ENCODE measurements around the gene DIS3L2. TPM values are rescaled to one million over a fixed set of nuclear protein-coding genes. Genes with fewer than 3 reads are reported as not detected.

DIS3L2 gene
- total RNA-seq, 1 experiment from 2014 or later, result 15.8 TPM

DNA sequence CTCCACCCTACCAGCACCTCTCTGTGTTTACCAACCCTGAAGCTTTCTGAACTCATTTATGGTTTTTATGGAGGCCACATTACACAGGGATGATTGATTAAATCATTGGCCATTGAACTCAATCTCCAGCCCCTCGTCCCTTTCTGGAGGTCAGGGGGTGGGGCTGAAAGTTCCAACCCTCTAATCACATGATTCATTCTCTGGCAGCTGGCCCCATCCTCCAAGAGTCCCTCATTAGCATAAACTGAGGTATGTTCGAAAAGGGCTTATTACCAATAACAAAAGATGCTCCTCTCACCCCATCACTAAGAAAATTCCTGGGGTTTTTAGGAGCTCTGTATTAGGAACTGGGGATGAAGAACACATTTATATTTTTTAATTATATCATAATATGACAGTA lies 92.3 kb downstream of the DIS3L2 start:
- no peak overlapping the region for H2AFZ ChIP-seq (ENCODE audit: low read length)
- no peaks in the 10 kb centered on the region for H3K36me3 ChIP-seq (ENCODE audit: insufficient read depth, low read length)
- no peak overlapping the region for H3K4me3 ChIP-seq (ENCODE audit: low read length)
- no peak for DNase-seq
- H3K4me2 ChIP-seq (ENCODE audit: low read depth, low read length, poor library complexity, severe bottlenecking), result no peak overlapping the region
- no peaks in the 10 kb centered on the region for H3K79me2 ChIP-seq (ENCODE audit: low read length)
- H3K4me1 ChIP-seq (ENCODE audit: low read length), result peaks cover 19% of the 10 kb centered on the region
- H3K9me3 ChIP-seq (ENCODE audit: low read length), result no peaks in the 10 kb centered on the region
- H3K9ac ChIP-seq (ENCODE audit: low read length), result no peak overlapping the region
- H3K27me3 ChIP-seq (ENCODE audit: low read length), result no peaks in the 10 kb centered on the region
- H4K20me1 ChIP-seq (ENCODE audit: insufficient read depth, low read depth, low read length), result peaks cover 10% of the 10 kb centered on the region; the same call in 1 of the 2 replicates
- no peaks in the 10 kb centered on the region for H3K9me2 ChIP-seq (replicated peaks; ENCODE audit: insufficient read depth, low read length)
- no peak overlapping the region for H3K27ac ChIP-seq (ENCODE audit: low read length)

DNA sequence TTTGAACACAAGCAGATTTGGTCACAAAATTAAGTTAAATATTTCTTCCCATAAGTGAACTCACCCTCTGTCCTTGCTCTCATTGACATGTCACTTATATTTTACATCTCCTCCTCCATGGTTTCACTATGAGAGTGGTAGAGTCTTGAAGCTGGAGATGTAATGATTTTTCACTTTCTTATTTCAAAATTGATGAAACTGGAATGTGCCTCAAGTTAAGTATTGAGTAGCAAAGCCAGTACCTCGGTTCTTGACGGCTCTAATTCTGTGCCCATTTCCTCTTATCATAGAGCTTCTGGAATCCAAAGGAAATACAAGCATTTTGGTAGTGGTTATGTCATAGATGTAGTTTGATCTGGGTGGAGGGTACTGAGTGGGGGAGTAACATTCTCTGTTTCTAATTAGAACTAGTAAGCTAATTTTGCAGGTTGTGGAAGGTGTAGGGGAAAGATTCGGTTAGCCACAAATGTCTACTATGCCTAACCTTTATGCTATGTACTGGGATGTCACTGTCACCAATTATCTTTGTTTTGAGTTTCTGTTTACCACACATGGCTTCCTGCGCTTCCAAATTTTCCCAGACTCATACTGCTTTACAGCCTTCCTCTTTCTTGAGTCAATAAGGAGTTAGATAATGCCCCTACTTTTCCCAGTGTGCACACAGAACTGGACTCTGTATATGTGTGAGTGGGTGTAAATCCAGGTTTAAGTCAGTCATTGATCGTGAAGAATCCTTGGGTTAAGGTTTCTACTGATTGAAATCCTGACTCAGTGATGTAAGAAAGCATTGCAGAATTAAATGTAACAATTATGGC lies 96.8 kb downstream of the DIS3L2 start:
- Histone ChIP-seq H3K27me3 (ENCODE audit: low read length) (no peaks in the 10 kb centered on the region), H2AFZ (ENCODE audit: low read length) (no peak overlapping the region), H3K9me3 (ENCODE audit: low read length) (no peaks in the 10 kb centered on the region), H4K20me1 (ENCODE audit: insufficient read depth, low read depth, low read length) (peaks cover 22% of the 10 kb centered on the region), H3K9me2 (replicated peaks; ENCODE audit: insufficient read depth, low read length) (no peaks in the 10 kb centered on the region), H3K4me3 (ENCODE audit: low read length) (no peak overlapping the region), H3K9ac (ENCODE audit: low read length) (no peak overlapping the region), H3K4me1 (ENCODE audit: low read length) (peaks cover 9% of the 10 kb centered on the region), H3K36me3 (ENCODE audit: insufficient read depth, low read length) (no peaks in the 10 kb centered on the region), H3K79me2 (ENCODE audit: low read length) (no peaks in the 10 kb centered on the region), H3K27ac (ENCODE audit: low read length) (no peak overlapping the region), H3K4me2 (ENCODE audit: low read depth, low read length, poor library complexity, severe bottlenecking) (no peak overlapping the region)
- no peak for DNase-seq

DNA sequence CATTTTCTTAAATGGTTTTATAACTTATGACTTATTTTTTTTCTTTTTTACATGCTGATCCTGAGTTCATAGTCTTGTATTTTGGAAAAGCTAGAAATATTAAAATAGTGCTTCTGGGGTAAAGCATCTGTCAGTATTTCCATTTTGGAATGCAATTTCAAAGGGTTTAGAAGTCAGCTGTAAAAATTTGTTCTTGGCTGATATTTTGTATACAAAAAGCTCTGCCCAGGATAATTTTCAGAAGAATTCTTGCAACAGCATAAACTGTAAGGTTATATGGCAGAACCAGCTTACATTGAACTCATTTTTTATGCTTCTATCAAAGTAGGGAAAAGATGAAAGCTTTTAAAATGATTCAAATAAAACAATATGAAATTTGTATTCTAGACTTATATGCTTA lies 97.4 kb downstream of the DIS3L2 start:
- Histone ChIP-seq H3K36me3 (ENCODE audit: insufficient read depth, low read length) (no peaks in the 10 kb centered on the region), H4K20me1 (ENCODE audit: insufficient read depth, low read depth, low read length) (peaks cover 24% of the 10 kb centered on the region), H3K9ac (ENCODE audit: low read length) (no peak overlapping the region), H3K9me2 (replicated peaks; ENCODE audit: insufficient read depth, low read length) (no peaks in the 10 kb centered on the region), H3K9me3 (ENCODE audit: low read length) (no peaks in the 10 kb centered on the region), H2AFZ (ENCODE audit: low read length) (no peak overlapping the region), H3K4me2 (ENCODE audit: low read depth, low read length, poor library complexity, severe bottlenecking) (no peak overlapping the region), H3K27ac (ENCODE audit: low read length) (no peak overlapping the region), H3K4me3 (ENCODE audit: low read length) (no peak overlapping the region), H3K4me1 (ENCODE audit: low read length) (peaks cover 6% of the 10 kb centered on the region), H3K79me2 (ENCODE audit: low read length) (no peaks in the 10 kb centered on the region), H3K27me3 (ENCODE audit: low read length) (no peaks in the 10 kb centered on the region)
- no peak for DNase-seq

DNA sequence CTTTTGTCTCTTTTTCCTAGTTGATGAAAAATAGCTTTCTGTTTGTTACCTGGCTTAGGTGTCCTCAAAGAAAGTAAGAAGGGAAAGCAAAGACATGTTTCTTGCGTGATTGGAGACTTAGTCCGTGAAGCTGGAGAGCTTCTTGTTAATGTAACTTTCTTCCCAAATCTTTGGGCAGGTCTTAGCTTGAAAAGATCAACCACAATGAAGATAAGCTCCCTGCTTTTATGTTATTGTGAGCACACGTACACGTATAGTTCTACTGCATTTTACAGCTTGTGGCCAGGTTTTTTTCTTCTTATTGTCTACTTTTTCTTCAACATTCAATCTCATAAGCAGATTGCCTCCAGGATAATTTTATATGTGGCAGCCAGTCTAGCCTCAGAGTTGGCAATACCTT lies 99.8 kb downstream of the DIS3L2 start:
- no peak for DNase-seq
- Histone ChIP-seq H3K9me3 (ENCODE audit: low read length) (no peaks in the 10 kb centered on the region), H3K4me3 (ENCODE audit: low read length) (no peak overlapping the region), H3K4me1 (ENCODE audit: low read length) (no peaks in the 10 kb centered on the region), H3K9me2 (replicated peaks; ENCODE audit: insufficient read depth, low read length) (no peaks in the 10 kb centered on the region), H3K4me2 (ENCODE audit: low read depth, low read length, poor library complexity, severe bottlenecking) (no peak overlapping the region), H3K9ac (ENCODE audit: low read length) (no peak overlapping the region), H4K20me1 (ENCODE audit: insufficient read depth, low read depth, low read length) (peaks cover 36% of the 10 kb centered on the region), H3K27me3 (ENCODE audit: low read length) (no peaks in the 10 kb centered on the region), H3K36me3 (ENCODE audit: insufficient read depth, low read length) (no peaks in the 10 kb centered on the region), H3K79me2 (ENCODE audit: low read length) (no peaks in the 10 kb centered on the region), H2AFZ (ENCODE audit: low read length) (no peak overlapping the region), H3K27ac (ENCODE audit: low read length) (no peak overlapping the region)

DNA sequence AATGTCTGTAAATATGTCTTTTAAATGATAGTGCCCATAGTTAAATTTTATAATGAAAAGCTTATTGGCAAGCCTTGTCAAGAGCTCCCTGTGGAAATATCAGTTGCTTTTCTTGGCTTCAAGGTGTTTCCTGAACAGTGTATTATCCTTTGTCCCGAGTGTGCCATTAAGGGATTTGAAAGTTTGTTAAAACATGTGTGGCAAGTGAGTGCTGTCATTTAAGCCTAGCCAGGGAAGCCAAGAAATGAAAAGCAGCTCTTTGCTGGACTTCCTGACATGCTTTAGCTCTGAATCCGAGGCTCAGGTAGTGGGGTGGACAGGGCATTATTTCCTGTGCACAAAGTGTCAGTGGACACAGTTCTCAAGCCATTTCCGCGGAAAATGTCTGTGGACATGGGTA lies 111.5 kb downstream of the DIS3L2 start:
- H3K4me2 ChIP-seq (ENCODE audit: low read depth, low read length, poor library complexity, severe bottlenecking), result no peak overlapping the region

DNA sequence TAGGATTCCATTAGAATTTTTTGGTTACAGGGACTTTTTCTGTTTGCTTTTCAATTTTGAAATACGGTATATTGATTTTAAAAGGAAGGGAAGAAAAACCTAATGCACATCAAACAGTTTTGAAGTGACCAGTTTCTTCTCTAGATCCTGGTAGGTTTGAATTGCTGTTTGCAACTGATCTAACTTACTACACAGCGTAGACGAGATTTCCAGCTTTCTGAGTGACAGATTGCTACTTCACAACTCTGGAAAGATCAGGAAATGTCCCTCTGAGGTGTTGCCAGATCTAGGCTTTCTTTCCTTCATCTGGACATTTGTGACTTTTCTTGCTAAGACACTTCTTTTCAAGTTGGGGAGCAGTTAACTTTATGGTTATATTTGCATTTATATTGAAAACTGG lies 112.2 kb downstream of the DIS3L2 start:
- H3K4me1 ChIP-seq (ENCODE audit: low read length), result peaks cover 9% of the 10 kb centered on the region
- no peak overlapping the region for H2AFZ ChIP-seq (ENCODE audit: low read length)
- no peak overlapping the region for H3K27ac ChIP-seq (ENCODE audit: low read length)
- H3K27me3 ChIP-seq (ENCODE audit: low read length), result no peaks in the 10 kb centered on the region
- H3K9ac ChIP-seq (ENCODE audit: low read length), result no peak overlapping the region
- no peak overlapping the region for H3K4me3 ChIP-seq (ENCODE audit: low read length)
- no peaks in the 10 kb centered on the region for H3K79me2 ChIP-seq (ENCODE audit: low read length)
- H3K9me3 ChIP-seq (ENCODE audit: low read length), result no peaks in the 10 kb centered on the region
- peaks cover 26% of the 10 kb centered on the region for H4K20me1 ChIP-seq (ENCODE audit: insufficient read depth, low read depth, low read length)
- no peaks in the 10 kb centered on the region for H3K9me2 ChIP-seq (replicated peaks; ENCODE audit: insufficient read depth, low read length)
- DNase-seq, result no peak
- no peak overlapping the region for H3K4me2 ChIP-seq (ENCODE audit: low read depth, low read length, poor library complexity, severe bottlenecking)
- no peaks in the 10 kb centered on the region for H3K36me3 ChIP-seq (ENCODE audit: insufficient read depth, low read length)

More for the DNA sequence above, 111.5 kb downstream of the DIS3L2 start:
- Histone ChIP-seq H3K9me3 (ENCODE audit: low read length) (no peaks in the 10 kb centered on the region), H3K4me3 (ENCODE audit: low read length) (no peak overlapping the region), H3K4me1 (ENCODE audit: low read length) (peaks cover 9% of the 10 kb centered on the region), H3K79me2 (ENCODE audit: low read length) (no peaks in the 10 kb centered on the region), H3K9ac (ENCODE audit: low read length) (no peak overlapping the region), H4K20me1 (ENCODE audit: insufficient read depth, low read depth, low read length) (peaks cover 28% of the 10 kb centered on the region), H3K36me3 (ENCODE audit: insufficient read depth, low read length) (no peaks in the 10 kb centered on the region), H3K9me2 (replicated peaks; ENCODE audit: insufficient read depth, low read length) (no peaks in the 10 kb centered on the region), H3K27ac (ENCODE audit: low read length) (no peak overlapping the region), H3K27me3 (ENCODE audit: low read length) (no peaks in the 10 kb centered on the region), H2AFZ (ENCODE audit: low read length) (no peak overlapping the region)
- no peak for DNase-seq

DNA sequence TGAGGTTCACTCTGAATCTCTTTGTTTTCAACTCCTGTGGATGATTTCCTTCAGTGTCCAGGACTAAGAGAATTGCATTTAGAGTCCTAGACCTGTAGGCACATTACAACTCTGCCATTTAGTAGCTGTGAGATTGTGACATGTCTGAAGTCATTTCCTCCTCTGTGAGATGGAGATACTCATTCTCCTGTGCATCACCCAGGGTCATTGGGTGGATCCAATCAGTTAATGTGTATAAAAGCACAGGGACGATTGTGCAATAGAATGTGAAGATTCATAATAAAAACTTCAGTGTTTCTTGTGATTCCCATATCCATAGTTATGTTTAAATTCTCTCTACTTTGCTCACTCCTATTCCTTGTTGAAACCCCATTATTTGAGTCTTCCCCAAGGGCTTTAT lies 113.6 kb downstream of the DIS3L2 start:
- no peaks in the 10 kb centered on the region for H3K9me3 ChIP-seq (ENCODE audit: low read length)
- no peaks in the 10 kb centered on the region for H3K9me2 ChIP-seq (replicated peaks; ENCODE audit: insufficient read depth, low read length)
- no peak overlapping the region for H3K4me2 ChIP-seq (ENCODE audit: low read depth, low read length, poor library complexity, severe bottlenecking)
- DNase-seq, result no peak
- no peaks in the 10 kb centered on the region for H3K79me2 ChIP-seq (ENCODE audit: low read length)
- no peak overlapping the region for H3K9ac ChIP-seq (ENCODE audit: low read length)
- H2AFZ ChIP-seq (ENCODE audit: low read length), result no peak overlapping the region
- peaks cover 9% of the 10 kb centered on the region for H3K4me1 ChIP-seq (ENCODE audit: low read length)
- no peaks in the 10 kb centered on the region for H3K27me3 ChIP-seq (ENCODE audit: low read length)
- no peaks in the 10 kb centered on the region for H3K36me3 ChIP-seq (ENCODE audit: insufficient read depth, low read length)
- no peak overlapping the region for H3K27ac ChIP-seq (ENCODE audit: low read length)
- H3K4me3 ChIP-seq (ENCODE audit: low read length), result no peak overlapping the region
- H4K20me1 ChIP-seq (ENCODE audit: insufficient read depth, low read depth, low read length), result peaks cover 20% of the 10 kb centered on the region

DNA sequence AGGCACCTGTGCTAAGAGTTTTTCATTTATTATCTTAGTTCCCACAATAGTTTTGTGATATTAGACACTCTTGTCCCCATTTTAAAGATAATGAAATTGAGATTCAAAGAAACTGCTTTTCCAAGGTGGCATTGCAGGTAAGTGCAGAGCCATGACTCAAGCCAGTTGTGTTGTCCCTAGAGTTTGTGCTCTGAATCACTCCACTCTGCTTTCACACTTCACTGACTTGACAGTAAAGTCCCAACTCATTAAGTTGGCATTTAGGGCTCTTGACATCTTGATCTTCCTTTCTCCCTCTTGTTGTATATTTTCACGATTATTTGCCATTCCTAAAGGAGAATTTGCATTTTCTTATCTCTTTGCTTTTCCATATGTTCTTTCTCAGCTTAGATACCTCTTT lies 114.3 kb downstream of the DIS3L2 start:
- Histone ChIP-seq H2AFZ (ENCODE audit: low read length) (no peak overlapping the region), H3K9me3 (ENCODE audit: low read length) (no peaks in the 10 kb centered on the region), H3K27me3 (ENCODE audit: low read length) (no peaks in the 10 kb centered on the region), H3K4me1 (ENCODE audit: low read length) (peaks cover 9% of the 10 kb centered on the region), H3K9me2 (replicated peaks; ENCODE audit: insufficient read depth, low read length) (no peaks in the 10 kb centered on the region), H3K79me2 (ENCODE audit: low read length) (no peaks in the 10 kb centered on the region), H3K4me2 (ENCODE audit: low read depth, low read length, poor library complexity, severe bottlenecking) (no peak overlapping the region), H3K36me3 (ENCODE audit: insufficient read depth, low read length) (no peaks in the 10 kb centered on the region), H3K27ac (ENCODE audit: low read length) (no peak overlapping the region), H3K9ac (ENCODE audit: low read length) (no peak overlapping the region), H4K20me1 (ENCODE audit: insufficient read depth, low read depth, low read length) (peaks cover 20% of the 10 kb centered on the region), H3K4me3 (ENCODE audit: low read length) (no peak overlapping the region)
- no peak for DNase-seq

Data from Karpas-422 (cell line).